NT2/D1 (cell line): ENCODE measurements around the gene CDH4.

Experiments
- DNase-seq: peaks from one replicate; pipeline ENCODE4 v3.0.0-alpha.2; 2011; ENCODE audit warnings: low read depth, low spot score
- H3K27me3 ChIP-seq: 2 replicates; pipeline ENCODE4 v1.6.0; 2011; ENCODE audit warnings: mild to moderate bottlenecking; ENCODE audit not compliant: insufficient read length, insufficient read depth
- H3K36me3 ChIP-seq: 2 replicates; pipeline ENCODE4 v1.6.1; 2011; ENCODE audit warnings: mild to moderate bottlenecking, low read length, mixed read lengths; ENCODE audit not compliant: insufficient read depth, insufficient read length
- H3K4me1 ChIP-seq: 2 replicates; pipeline ENCODE4 v1.5.1; 2011; ENCODE audit not compliant: insufficient read depth, insufficient read length
- H3K4me3 ChIP-seq: 2 replicates; pipeline ENCODE4 v1.5.1; 2011; ENCODE audit warnings: low read depth; ENCODE audit not compliant: insufficient read length
- H3K9ac ChIP-seq: 2 replicates; pipeline ENCODE4 v1.6.0; 2011; ENCODE audit warnings: low read depth; ENCODE audit not compliant: insufficient read length
- H3K9me3 ChIP-seq: 2 replicates; pipeline ENCODE4 v1.5.1; 2011; ENCODE audit warnings: mild to moderate bottlenecking, low read length; ENCODE audit not compliant: insufficient read depth
- SUZ12 ChIP-seq: IDR thresholded peaks from 2 replicates; pipeline ENCODE4 v1.6.1; 2011; ENCODE audit not compliant: insufficient read length, insufficient read depth; ENCODE audit errors: extremely low read depth
- YY1 ChIP-seq: IDR thresholded peaks from 2 replicates; pipeline ENCODE4 v1.6.1; 2011; ENCODE audit not compliant: insufficient read length, insufficient read depth
- ZNF274 ChIP-seq: IDR thresholded peaks from 2 replicates; pipeline ENCODE4 v1.6.1; 2011; ENCODE audit warnings: mild to moderate bottlenecking, low read depth, low read length

CDH4 gene

GRCh38 chr20:61573415-61574305 lies 321.6 kb downstream of the CDH4 start:
- peaks cover 2% of the 10 kb centered on the region for H3K4me1 ChIP-seq
- H3K9me3 ChIP-seq = peaks cover 15% of the 10 kb centered on the region; the same call in 1 of the 2 replicates
- no peaks in the 10 kb centered on the region for H3K36me3 ChIP-seq
- no peak for TF ChIP-seq SUZ12
- no peak for TF ChIP-seq YY1
- TF ChIP-seq ZNF274 = no peak
- no peak for DNase-seq
- H3K9ac ChIP-seq = no peak overlapping the region
- H3K4me3 ChIP-seq = no peak overlapping the region
- H3K27me3 ChIP-seq = peaks cover 67% of the 10 kb centered on the region

DNA sequence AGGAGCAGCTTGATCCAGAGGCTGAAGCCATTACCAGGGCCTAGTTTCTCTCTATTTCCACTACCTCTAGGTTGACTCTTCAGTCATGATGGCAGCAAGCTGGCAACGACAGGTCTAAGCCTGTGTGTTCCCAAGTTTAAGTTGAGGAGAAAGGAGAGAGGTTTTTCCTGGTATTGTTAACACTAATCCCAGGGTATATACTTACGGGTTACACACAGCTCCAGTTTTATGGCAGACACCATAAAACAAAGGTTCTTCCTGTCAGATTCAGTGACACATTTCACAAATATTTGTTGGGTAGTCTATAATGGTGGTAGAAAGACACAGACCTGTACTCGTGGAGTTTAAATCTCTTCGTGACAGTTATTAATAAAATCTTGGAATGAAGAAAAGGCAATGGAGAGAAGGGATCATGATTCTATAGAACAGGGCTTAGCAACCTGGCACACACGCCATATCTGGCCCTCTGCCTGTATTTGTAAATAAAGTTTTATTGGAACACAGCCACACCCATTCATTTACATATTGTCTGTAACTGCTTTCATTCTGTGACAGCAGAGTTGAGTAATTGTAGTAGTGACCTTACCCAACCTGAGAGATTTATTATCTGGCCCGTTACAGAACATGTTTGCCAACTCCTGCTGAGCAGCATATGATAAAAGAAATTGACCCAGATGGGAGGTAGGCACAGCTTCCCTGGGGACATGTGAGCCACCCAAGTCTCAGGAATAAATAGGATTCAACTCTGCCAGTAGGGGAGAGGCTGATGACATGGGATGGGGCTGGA lies 323.3 kb downstream of the CDH4 start:
- TF ChIP-seq SUZ12 (no peak), ZNF274 (no peak), YY1 (no peak)
- Histone ChIP-seq H3K9ac (no peak overlapping the region), H3K9me3 (peaks cover 15% of the 10 kb centered on the region; the same call in 1 of the 2 replicates), H3K36me3 (no peaks in the 10 kb centered on the region), H3K4me3 (no peak overlapping the region), H3K27me3 (peaks cover 73% of the 10 kb centered on the region), H3K4me1 (peaks cover 2% of the 10 kb centered on the region)
- no peak for DNase-seq

- TF ChIP-seq YY1 = no peak
- TF ChIP-seq ZNF274 = no peak
- TF ChIP-seq SUZ12 = no peak
- Histone ChIP-seq H3K36me3 (no peaks in the 10 kb centered on the region), H3K4me1 (peaks cover 2% of the 10 kb centered on the region), H3K9ac (no peak overlapping the region), H3K9me3 (peaks cover 15% of the 10 kb centered on the region; the same call in 1 of the 2 replicates), H3K27me3 (peaks cover 77% of the 10 kb centered on the region), H3K4me3 (no peak overlapping the region)
- DNase-seq = no peak
These were observed 324.3 kb downstream of the CDH4 start for GRCh38 chr20:61576372-61576771.

GRCh38 chr20:61577065-61577464 lies 325.0 kb downstream of the CDH4 start:
- H3K9ac ChIP-seq = no peak overlapping the region
- H3K36me3 ChIP-seq = no peaks in the 10 kb centered on the region
- H3K9me3 ChIP-seq = peaks cover 15% of the 10 kb centered on the region; the same call in 1 of the 2 replicates
- peaks cover 2% of the 10 kb centered on the region for H3K4me1 ChIP-seq
- no peak for TF ChIP-seq ZNF274
- TF ChIP-seq YY1 = no peak
- no peak for TF ChIP-seq SUZ12
- no peak overlapping the region for H3K4me3 ChIP-seq
- peaks cover 77% of the 10 kb centered on the region for H3K27me3 ChIP-seq
- DNase-seq = no peak

- TF ChIP-seq SUZ12 (no peak), YY1 (no peak), ZNF274 (no peak)
These were observed 327.8 kb downstream of the CDH4 start for GRCh38 chr20:61579908-61580307.

DNA sequence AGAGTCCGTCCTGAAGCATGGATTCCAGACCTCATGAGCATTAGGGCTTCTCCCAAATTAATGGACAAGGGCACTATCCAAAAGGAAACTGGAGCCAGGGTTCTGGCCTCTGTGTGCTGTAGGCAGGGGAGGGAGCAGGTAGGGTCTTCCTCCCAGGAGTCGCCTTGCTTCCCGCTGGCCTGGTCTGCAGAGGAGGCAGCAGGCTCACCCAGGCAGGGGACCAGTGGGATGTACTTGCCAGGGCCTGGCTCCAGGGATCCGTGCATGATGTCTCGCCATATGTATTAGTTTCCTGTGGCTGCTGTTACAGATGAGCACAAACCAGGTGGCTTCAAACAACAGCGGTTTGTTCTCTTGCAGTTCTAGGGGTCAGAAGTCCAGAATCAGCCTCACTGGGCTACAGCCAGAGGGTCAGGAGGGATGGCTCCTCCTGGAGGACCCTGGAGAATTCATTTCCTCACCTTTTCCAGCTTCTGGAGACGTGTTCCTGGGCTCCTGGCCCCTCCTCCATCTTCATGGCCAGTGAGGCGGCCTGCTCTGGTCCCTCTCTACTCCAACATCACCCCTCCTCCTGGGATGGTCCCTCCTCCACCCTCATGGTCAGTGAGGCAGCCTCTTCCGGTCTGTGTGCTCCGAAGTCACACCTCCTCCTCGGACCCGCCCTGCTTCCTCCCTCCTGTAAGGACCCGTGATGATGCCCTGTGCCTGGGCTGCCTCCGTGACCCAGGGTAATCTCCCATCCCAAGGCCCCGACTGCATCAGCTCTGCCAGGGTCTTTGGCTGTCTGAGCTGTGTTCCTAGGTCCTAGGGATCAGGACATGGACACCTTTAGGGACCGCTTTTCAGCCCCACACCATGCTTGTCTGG lies 329.1 kb downstream of the CDH4 start:
- Histone ChIP-seq H3K36me3 (no peaks in the 10 kb centered on the region), H3K9ac (no peak overlapping the region), H3K27me3 (peaks cover 65% of the 10 kb centered on the region), H3K4me1 (no peaks in the 10 kb centered on the region), H3K9me3 (peaks cover 9% of the 10 kb centered on the region; the same call in 1 of the 2 replicates), H3K4me3 (no peak overlapping the region)
- DNase-seq = no peak
- TF ChIP-seq SUZ12 (no peak), YY1 (no peak), ZNF274 (no peak)

More at GRCh38 chr20:61579908-61580307, 327.8 kb downstream of the CDH4 start:
- Histone ChIP-seq H3K9me3 (peaks cover 15% of the 10 kb centered on the region; the same call in 1 of the 2 replicates), H3K4me3 (no peak overlapping the region), H3K27me3 (peaks cover 71% of the 10 kb centered on the region), H3K36me3 (no peaks in the 10 kb centered on the region), H3K4me1 (no peaks in the 10 kb centered on the region), H3K9ac (no peak overlapping the region)
- no peak for DNase-seq
